ENCODE data around the gene LRMDA.

DNA sequence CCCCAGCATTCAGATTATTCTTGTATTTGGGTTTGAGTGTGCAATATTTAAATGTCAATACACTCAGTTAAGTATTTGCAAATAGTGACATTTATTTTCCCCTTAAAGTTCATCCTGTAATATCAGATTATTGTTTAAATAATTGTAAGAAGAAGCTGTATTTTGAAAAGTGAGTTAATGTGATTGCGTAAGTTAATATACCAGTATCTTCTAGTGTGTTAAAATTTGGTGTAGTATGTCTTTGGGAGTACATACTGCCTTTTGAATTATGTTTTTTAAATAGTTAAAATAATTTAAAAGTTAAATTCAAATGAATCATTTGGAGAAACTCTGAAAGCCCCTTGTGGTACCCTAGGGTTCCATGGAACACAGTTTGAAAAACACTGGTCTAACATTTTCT, 28.6 kb downstream of the LRMDA start:
- TF ChIP-seq EZH2 (IDR thresholded peaks at IDR 0.05; ENCODE audit: borderline replicate concordance, low read depth, low read length, poor library complexity, severe bottlenecking): no peak
- TF ChIP-seq, protein P1, sequence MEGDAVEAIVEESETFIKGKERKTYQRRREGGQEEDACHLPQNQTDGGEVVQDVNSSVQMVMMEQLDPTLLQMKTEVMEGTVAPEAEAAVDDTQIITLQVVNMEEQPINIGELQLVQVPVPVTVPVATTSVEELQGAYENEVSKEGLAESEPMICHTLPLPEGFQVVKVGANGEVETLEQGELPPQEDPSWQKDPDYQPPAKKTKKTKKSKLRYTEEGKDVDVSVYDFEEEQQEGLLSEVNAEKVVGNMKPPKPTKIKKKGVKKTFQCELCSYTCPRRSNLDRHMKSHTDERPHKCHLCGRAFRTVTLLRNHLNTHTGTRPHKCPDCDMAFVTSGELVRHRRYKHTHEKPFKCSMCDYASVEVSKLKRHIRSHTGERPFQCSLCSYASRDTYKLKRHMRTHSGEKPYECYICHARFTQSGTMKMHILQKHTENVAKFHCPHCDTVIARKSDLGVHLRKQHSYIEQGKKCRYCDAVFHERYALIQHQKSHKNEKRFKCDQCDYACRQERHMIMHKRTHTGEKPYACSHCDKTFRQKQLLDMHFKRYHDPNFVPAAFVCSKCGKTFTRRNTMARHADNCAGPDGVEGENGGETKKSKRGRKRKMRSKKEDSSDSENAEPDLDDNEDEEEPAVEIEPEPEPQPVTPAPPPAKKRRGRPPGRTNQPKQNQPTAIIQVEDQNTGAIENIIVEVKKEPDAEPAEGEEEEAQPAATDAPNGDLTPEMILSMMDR (conservative IDR thresholded peaks at IDR 0.05; ENCODE audit: low read depth, low read length): no peak
